ENCODE data around the gene AP1B1. TPM values are rescaled to one million over a fixed set of nuclear protein-coding genes. Genes with fewer than 3 reads are reported as not detected.

Gene AP1B1
- total RNA-seq, 2 experiments from 2014 or later, result 56.6 to 59.9 TPM

DNA sequence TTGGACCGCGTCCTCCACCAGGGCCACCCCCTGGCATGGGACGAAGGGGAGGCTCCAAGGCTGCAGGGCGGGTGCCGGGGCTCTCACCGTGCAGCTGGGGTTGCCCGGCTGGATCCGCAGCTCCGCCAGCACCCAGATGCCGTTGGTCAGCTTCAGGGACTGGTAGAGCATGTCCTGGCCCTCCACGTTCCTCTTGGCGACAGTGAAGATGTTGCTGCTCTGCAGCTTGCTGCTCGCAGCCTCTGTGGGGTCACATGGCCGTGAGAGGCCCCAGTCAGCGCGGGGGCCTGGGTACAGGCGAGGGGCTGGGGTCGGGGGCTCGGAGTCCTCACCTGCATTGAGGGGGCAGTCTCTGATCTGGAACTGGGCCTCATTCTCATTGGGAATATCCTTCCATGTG lies 58.1 kb downstream of the AP1B1 start:
- ChIA-PET CTCF (interaction anchor here (1.0 kb wide), 1 partner anchor 22 kb away, joined by 3 read pairs; no protein-coding TSS in a partner anchor), POLR2A (no interaction called here)
- H3K4me3 Mint-ChIP-seq, result no peak overlapping the region
- H3K9me3 Mint-ChIP-seq (ENCODE audit: low read depth), result no peaks in the 10 kb centered on the region
- H3K4me1 Mint-ChIP-seq, result no peaks in the 10 kb centered on the region
- ATAC-seq, result no peak
- no peak for DNase-seq
- peaks cover 6% of the 10 kb centered on the region for H3K36me3 Mint-ChIP-seq (ENCODE audit: low read depth)
- intact Hi-C loops (cut with DNase I, micrococcal nuclease), result no loop called here
- H3K27ac Mint-ChIP-seq, result no peak overlapping the region
- no peaks in the 10 kb centered on the region for H3K27me3 Mint-ChIP-seq

DNA sequence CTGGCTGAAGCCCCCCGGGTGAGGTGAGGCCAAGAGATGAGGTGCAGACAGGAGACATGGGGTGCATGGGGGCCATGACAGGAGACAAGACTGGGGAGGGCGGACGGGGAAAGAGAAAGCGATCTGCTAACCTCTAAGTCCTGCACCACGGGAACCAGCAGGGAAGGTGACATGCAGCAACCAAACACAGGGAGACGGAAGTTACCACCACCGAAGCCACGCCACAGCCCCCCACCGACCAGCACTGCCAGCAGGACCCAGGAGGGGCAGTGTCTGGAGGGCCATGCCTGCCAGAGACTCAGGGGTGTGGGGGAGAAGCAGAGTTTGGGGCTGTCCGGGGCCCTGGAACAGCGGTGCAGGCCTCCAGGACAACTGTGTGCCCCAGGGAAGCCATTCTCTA lies 58.8 kb downstream of the AP1B1 start:
- Mint-ChIP-seq H3K9me3 (ENCODE audit: low read depth) (no peaks in the 10 kb centered on the region), H3K4me1 (no peaks in the 10 kb centered on the region), H3K27me3 (no peaks in the 10 kb centered on the region), H3K36me3 (ENCODE audit: low read depth) (peaks cover 6% of the 10 kb centered on the region), H3K27ac (no peak overlapping the region), H3K4me3 (no peak overlapping the region)
- no peak for ATAC-seq
- ChIA-PET CTCF (interaction anchor here (1.0 kb wide), 1 partner anchor 21 kb away, joined by 3 read pairs; no protein-coding TSS in a partner anchor), POLR2A (no interaction called here)
- no peak for DNase-seq
- intact Hi-C loops (cut with DNase I, micrococcal nuclease), result no loop called here

- Mint-ChIP-seq H3K4me3 (no peak overlapping the region), H3K9me3 (ENCODE audit: low read depth) (no peaks in the 10 kb centered on the region), H3K27ac (no peak overlapping the region), H3K27me3 (no peaks in the 10 kb centered on the region), H3K4me1 (no peaks in the 10 kb centered on the region), H3K36me3 (ENCODE audit: low read depth) (peaks cover 6% of the 10 kb centered on the region)
- POLR2A ChIA-PET, result no interaction called here
- intact Hi-C loops (cut with DNase I, micrococcal nuclease), result no loop called here
- DNase-seq (no peak), ATAC-seq (peak; percentile 16)
- CTCF ChIA-PET, result interaction anchor here (1.0 kb wide), 1 partner anchor 40 kb away, joined by 3 read pairs; no protein-coding TSS in a partner anchor
Observed at GRCh38 chr22:29328566-29329500, 59.5 kb downstream of the AP1B1 start.

DNA sequence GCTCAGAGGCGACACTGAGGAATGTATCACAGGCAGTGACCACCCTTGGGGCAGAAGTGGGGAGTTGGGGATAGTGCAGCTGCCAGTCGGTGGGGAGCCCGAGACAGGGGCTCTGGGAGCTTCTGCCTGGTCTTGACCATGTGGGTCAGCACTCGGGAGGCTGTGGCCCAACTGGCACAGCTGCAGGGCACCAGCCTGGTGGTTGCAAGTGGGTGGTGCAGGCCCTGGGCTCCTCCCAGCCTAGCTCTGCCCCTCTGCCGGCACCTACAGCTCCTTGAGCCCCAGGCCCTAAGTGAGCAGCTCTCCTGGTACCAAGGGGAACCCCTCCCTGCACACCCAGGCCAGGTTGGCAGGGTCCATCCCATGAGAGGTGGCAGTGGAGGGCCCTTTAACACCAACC lies 60.3 kb downstream of the AP1B1 start:
- H3K4me3 Mint-ChIP-seq, result no peak overlapping the region
- ChIA-PET POLR2A (no interaction called here), CTCF (interaction anchor here (1.0 kb wide), 1 partner anchor 39 kb away, joined by 3 read pairs; no protein-coding TSS in a partner anchor)
- no peaks in the 10 kb centered on the region for H3K27me3 Mint-ChIP-seq
- no peak overlapping the region for H3K27ac Mint-ChIP-seq
- DNase-seq, result no peak
- peaks cover 6% of the 10 kb centered on the region for H3K36me3 Mint-ChIP-seq (ENCODE audit: low read depth)
- ATAC-seq, result peak; percentile 19
- H3K9me3 Mint-ChIP-seq (ENCODE audit: low read depth), result no peaks in the 10 kb centered on the region
- H3K4me1 Mint-ChIP-seq, result no peaks in the 10 kb centered on the region
- intact Hi-C loops (cut with DNase I, micrococcal nuclease), result no loop called here

DNA sequence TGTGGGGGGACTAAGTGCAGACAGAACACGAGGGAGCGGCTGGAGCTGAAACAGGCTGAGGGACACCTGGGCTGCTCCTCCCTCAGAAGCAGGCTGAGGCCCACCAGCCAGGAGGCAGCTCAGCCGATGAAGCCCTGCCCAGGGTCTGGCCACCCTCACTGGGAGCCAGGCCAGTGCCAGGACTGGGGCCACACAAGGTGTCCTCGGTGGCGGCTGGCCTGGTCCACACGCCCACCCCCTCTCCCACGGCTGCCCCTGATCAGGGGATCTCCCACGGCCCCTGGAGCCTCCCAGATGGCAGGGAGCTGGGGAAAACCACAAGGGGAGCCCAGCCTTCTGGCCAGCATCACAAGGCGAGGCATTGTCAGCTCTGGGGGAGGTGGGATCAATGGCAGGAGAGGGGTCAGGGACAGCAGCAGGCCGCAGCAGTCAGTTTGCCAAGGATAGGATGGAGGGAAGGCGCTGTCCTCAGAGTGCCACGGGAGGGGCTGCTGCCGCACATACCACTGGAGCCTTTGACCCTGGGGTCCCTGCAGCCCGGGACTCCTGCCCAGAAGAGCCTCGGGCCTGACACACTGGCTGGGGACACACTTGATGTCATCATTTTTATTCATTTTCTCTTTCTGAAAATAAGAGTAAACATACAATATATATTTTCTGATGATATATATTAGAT lies 61.1 kb downstream of the AP1B1 start:
- Mint-ChIP-seq H3K27ac (no peak overlapping the region), H3K4me1 (no peaks in the 10 kb centered on the region), H3K36me3 (ENCODE audit: low read depth) (peaks cover 6% of the 10 kb centered on the region), H3K9me3 (ENCODE audit: low read depth) (no peaks in the 10 kb centered on the region), H3K4me3 (no peak overlapping the region), H3K27me3 (no peaks in the 10 kb centered on the region)
- intact Hi-C loops (cut with DNase I, micrococcal nuclease), result no loop called here
- ChIA-PET CTCF (interaction anchor here (1.0 kb wide), 1 partner anchor 38 kb away, joined by 3 read pairs; no protein-coding TSS in a partner anchor), POLR2A (interaction anchor here (0.6 kb wide), 1 partner anchor 66 kb away, joined by 4 read pairs; no protein-coding TSS in a partner anchor)
- ATAC-seq, result no peak
- DNase-seq, result no peak

- POLR2A ChIA-PET, result interaction anchor here (0.6 kb wide), 1 partner anchor 65 kb away, joined by 4 read pairs; no protein-coding TSS in a partner anchor
Observed at GRCh38 chr22:29326481-29326880, 61.9 kb downstream of the AP1B1 start.

GRCh38 chr22:29325785-29326315 lies 62.5 kb downstream of the AP1B1 start:
- Mint-ChIP-seq H3K4me1 (no peaks in the 10 kb centered on the region), H3K27ac (no peak overlapping the region), H3K4me3 (no peak overlapping the region), H3K36me3 (ENCODE audit: low read depth) (peaks cover 6% of the 10 kb centered on the region), H3K9me3 (ENCODE audit: low read depth) (no peaks in the 10 kb centered on the region), H3K27me3 (no peaks in the 10 kb centered on the region)
- ChIA-PET CTCF (interaction anchor here (0.6 kb wide), 1 partner anchor 214 kb away, joined by 3 read pairs; no protein-coding TSS in a partner anchor), POLR2A (no interaction called here)
- intact Hi-C loops (cut with DNase I, micrococcal nuclease), result no loop called here
- no peak for ATAC-seq
- no peak for DNase-seq

More at GRCh38 chr22:29326481-29326880, 61.9 kb downstream of the AP1B1 start:
- Mint-ChIP-seq H3K4me3 (no peak overlapping the region), H3K27ac (no peak overlapping the region), H3K9me3 (ENCODE audit: low read depth) (no peaks in the 10 kb centered on the region), H3K36me3 (ENCODE audit: low read depth) (peaks cover 6% of the 10 kb centered on the region), H3K4me1 (no peaks in the 10 kb centered on the region), H3K27me3 (no peaks in the 10 kb centered on the region)
- CTCF ChIA-PET, result interaction anchor here (0.6 kb wide), 1 partner anchor 213 kb away, joined by 3 read pairs; no protein-coding TSS in a partner anchor
- intact Hi-C loops (cut with DNase I, micrococcal nuclease), result no loop called here
- DNase-seq (no peak), ATAC-seq (no peak)

DNA sequence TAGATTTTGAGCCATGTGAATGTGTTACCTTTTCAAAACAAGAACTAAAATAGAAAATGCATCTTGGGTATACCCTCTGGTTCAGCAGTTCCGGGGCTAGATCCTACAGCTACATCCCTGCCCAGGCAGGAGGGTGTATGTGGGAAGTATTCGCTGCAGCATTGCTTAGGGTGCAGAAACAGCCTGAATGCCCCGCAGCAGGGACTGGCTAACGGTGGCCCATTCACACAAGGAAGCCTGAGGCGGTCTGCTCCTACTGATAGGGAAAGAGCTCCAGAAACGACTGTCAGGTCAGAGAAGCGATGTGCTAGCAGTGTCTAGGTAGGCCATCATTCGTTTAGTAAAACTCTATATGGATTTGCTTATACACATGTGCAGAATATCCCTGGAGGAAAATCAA lies 63.0 kb downstream of the AP1B1 start:
- H3K9me3 Mint-ChIP-seq (ENCODE audit: low read depth), result no peaks in the 10 kb centered on the region
- no peak for DNase-seq
- ATAC-seq, result no peak
- H3K27ac Mint-ChIP-seq, result no peak overlapping the region
- intact Hi-C loops (cut with DNase I, micrococcal nuclease), result no loop called here
- ChIA-PET POLR2A (no interaction called here), CTCF (no interaction called here)
- H3K4me3 Mint-ChIP-seq, result no peak overlapping the region
- peaks cover 5% of the 10 kb centered on the region for H3K36me3 Mint-ChIP-seq (ENCODE audit: low read depth)
- no peaks in the 10 kb centered on the region for H3K4me1 Mint-ChIP-seq
- no peaks in the 10 kb centered on the region for H3K27me3 Mint-ChIP-seq

GRCh38 chr22:29323641-29324040 lies 64.7 kb downstream of the AP1B1 start:
- CTCF ChIA-PET, result no interaction called here
- no peak overlapping the region for H3K4me3 Mint-ChIP-seq
- no peaks in the 10 kb centered on the region for H3K4me1 Mint-ChIP-seq
- no peaks in the 10 kb centered on the region for H3K9me3 Mint-ChIP-seq (ENCODE audit: low read depth)
- intact Hi-C loops (cut with DNase I, micrococcal nuclease), result no loop called here
- no peak overlapping the region for H3K27ac Mint-ChIP-seq
- no peak for ATAC-seq
- peaks cover 2% of the 10 kb centered on the region for H3K36me3 Mint-ChIP-seq (ENCODE audit: low read depth)
- POLR2A ChIA-PET, result no interaction called here
- DNase-seq, result no peak
- H3K27me3 Mint-ChIP-seq, result no peaks in the 10 kb centered on the region

GRCh38 chr22:29320546-29320945 lies 67.8 kb downstream of the AP1B1 start:
- H3K27ac Mint-ChIP-seq, result no peak overlapping the region
- ATAC-seq (no peak), DNase-seq (no peak)
- CTCF ChIA-PET, result no interaction called here
- no peaks in the 10 kb centered on the region for H3K9me3 Mint-ChIP-seq (ENCODE audit: low read depth)
- intact Hi-C loops (cut with DNase I, micrococcal nuclease), result no loop called here
- peaks cover 3% of the 10 kb centered on the region for H3K36me3 Mint-ChIP-seq (ENCODE audit: low read depth)
- H3K4me3 Mint-ChIP-seq, result no peak overlapping the region
- peaks cover 12% of the 10 kb centered on the region for H3K27me3 Mint-ChIP-seq
- H3K4me1 Mint-ChIP-seq, result no peaks in the 10 kb centered on the region
- POLR2A ChIA-PET, result no interaction called here

- DNase-seq (no peak), ATAC-seq (no peak)
- no peak overlapping the region for H3K27ac Mint-ChIP-seq
- H3K9me3 Mint-ChIP-seq (ENCODE audit: low read depth), result no peaks in the 10 kb centered on the region
- H3K27me3 Mint-ChIP-seq, result peaks cover 19% of the 10 kb centered on the region
- ChIA-PET POLR2A (no interaction called here), CTCF (no interaction called here)
- H3K36me3 Mint-ChIP-seq (ENCODE audit: low read depth), result peaks cover 3% of the 10 kb centered on the region
- intact Hi-C loops (cut with DNase I, micrococcal nuclease), result no loop called here
- H3K4me3 Mint-ChIP-seq, result no peak overlapping the region
- peaks cover 7% of the 10 kb centered on the region for H3K4me1 Mint-ChIP-seq
Observed at GRCh38 chr22:29319072-29319471, 69.3 kb downstream of the AP1B1 start.

Data from activated CD4-positive, alpha-beta T cell treated with anti-CD3 and anti-CD28 coated beads for 36 hours (primary cell).